ENCODE measurements around the gene GSTO1.

Gene GSTO1

DNA sequence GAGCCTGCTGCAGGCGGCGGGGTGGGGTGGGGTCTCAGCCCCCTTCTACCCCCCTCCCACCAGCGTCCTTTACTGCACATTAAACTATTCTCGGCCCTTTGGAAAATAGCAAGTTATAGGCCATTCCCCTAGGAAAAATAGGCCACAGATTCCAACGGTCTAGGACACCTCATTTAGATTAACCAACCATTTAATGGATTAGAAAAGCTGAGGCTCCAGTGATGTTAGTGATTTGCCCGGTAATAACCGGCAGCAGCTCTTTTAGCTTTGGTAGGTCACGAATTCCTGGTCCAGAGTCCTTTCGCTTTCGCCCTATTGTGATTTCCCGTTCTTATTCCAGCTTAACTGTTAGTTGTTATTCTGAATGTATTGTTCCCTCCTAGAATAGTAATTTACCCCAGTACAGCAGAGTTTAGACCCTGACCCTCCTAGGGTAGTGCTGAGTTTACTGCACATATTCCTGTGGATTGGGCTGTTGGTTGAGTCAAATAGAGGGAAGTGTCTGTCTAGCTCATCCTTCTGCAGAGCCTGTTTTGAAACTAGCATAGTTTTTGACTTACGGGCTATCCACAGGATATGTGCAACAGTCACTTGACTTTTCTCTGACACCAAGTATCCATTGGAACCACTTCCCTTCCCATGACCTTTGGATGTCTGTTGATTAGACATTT is 754 bp downstream of the GSTO1 start:
- DNase-seq (ENCODE audit: low read depth, low spot score), result peak; percentile 62
- in situ Hi-C loops (cut with HindIII; ENCODE audit: low sequenced_read_pairs), result no loop called here
- TF ChIP-seq CTCF (IDR thresholded peaks at IDR 0.05; ENCODE audit: low read depth, low read length), result no peak
- H3K4me3 ChIP-seq (ENCODE audit: low read depth, low read length), result peak overlapping the region; percentile 87

DNA sequence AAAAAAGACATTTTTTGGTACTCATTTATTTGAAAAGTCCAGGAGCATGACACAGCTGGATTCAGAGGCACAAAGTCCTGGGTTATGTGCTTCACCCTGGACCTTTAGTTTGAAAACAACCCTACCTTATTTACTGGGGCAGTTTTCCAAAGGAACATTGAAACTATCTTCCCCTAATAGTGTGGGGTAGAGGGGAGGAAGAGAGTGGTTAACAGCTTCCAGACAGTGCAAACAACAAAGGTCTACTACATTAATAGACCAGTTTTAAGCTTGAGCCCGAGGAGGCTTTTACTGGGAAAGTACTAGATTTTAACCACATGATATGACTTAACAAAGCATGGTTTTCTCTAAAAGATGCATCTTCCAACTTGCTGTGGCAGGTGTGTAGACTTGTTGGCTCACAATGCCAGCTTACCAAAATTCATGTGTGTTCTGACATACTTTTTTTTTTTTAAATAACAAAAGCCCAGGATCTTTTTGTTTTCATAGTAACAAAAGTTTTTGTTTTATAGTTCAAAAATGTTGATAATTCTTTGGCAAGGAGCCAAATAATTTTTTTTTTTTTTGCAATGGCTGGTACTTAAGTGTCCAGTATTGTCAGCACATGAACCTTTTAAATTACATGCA is 1.8 kb downstream of the GSTO1 start:
- peak overlapping the region; percentile 87 for H3K4me3 ChIP-seq (ENCODE audit: low read depth, low read length)
- in situ Hi-C loops (cut with HindIII; ENCODE audit: low sequenced_read_pairs), result no loop called here
- peak; percentile 21 for DNase-seq (ENCODE audit: low read depth, low spot score)
- no peak for TF ChIP-seq CTCF (IDR thresholded peaks at IDR 0.05; ENCODE audit: low read depth, low read length)

- in situ Hi-C loops (cut with HindIII; ENCODE audit: low sequenced_read_pairs), result no loop called here
- DNase-seq (ENCODE audit: low read depth, low spot score), result no peak
- TF ChIP-seq CTCF (IDR thresholded peaks at IDR 0.05; ENCODE audit: low read depth, low read length), result no peak
- H3K4me3 ChIP-seq (ENCODE audit: low read depth, low read length), result no peak overlapping the region
Measured at GRCh38 chr10:104257235-104257634, 2.5 kb downstream of the GSTO1 start.

DNA sequence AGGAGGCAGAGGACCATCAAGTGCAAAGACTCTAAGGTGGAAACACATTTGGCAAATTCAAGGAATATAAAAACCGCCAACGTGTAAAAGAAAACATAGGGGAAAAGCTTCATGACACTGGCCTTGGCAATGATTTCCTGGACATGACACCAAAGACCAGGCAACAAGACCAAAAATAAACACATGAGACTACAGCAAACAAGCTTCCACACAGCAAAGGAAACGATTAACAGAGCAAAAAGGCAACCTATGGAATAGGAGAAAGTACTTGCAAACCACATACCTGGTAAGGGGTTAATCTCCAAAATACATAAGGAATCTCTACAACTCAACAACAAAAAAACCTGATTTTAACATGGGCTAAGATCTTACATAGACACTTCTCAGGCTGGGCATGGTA is 3.5 kb downstream of the GSTO1 start:
- TF ChIP-seq CTCF (IDR thresholded peaks at IDR 0.05; ENCODE audit: low read depth, low read length), result no peak
- in situ Hi-C loops (cut with HindIII; ENCODE audit: low sequenced_read_pairs), result no loop called here
- no peak for DNase-seq (ENCODE audit: low read depth, low spot score)
- no peak overlapping the region for H3K4me3 ChIP-seq (ENCODE audit: low read depth, low read length)

DNA sequence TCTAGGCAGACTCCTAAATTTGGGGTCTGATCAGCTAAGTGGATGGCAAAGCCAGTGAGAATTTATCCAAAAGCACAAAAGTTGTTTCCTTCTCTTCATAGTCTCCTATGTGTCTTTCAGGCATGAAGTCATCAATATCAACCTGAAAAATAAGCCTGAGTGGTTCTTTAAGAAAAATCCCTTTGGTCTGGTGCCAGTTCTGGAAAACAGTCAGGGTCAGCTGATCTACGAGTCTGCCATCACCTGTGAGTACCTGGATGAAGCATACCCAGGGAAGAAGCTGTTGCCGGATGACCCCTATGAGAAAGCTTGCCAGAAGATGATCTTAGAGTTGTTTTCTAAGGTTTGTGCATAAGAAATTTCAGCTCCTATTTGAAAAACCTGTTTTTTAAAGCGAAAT is 4.8 kb downstream of the GSTO1 start:
- no peak for TF ChIP-seq CTCF (IDR thresholded peaks at IDR 0.05; ENCODE audit: low read depth, low read length)
- in situ Hi-C loops (cut with HindIII; ENCODE audit: low sequenced_read_pairs), result no loop called here
- H3K4me3 ChIP-seq (ENCODE audit: low read depth, low read length), result no peak overlapping the region
- no peak for DNase-seq (ENCODE audit: low read depth, low spot score)

- peak; percentile 23 for DNase-seq (ENCODE audit: low read depth, low spot score)
- no peak overlapping the region for H3K4me3 ChIP-seq (ENCODE audit: low read depth, low read length)
Measured at GRCh38 chr10:104259999-104260774, 5.5 kb downstream of the GSTO1 start.

More at GRCh38 chr10:104259999-104260774, 5.5 kb downstream of the GSTO1 start:
- in situ Hi-C loops (cut with HindIII; ENCODE audit: low sequenced_read_pairs), result no loop called here
- no peak for TF ChIP-seq CTCF (IDR thresholded peaks at IDR 0.05; ENCODE audit: low read depth, low read length)

Data from astrocyte of the spinal cord (primary cell).